ENCODE measurements around the gene APBA2.

DNA sequence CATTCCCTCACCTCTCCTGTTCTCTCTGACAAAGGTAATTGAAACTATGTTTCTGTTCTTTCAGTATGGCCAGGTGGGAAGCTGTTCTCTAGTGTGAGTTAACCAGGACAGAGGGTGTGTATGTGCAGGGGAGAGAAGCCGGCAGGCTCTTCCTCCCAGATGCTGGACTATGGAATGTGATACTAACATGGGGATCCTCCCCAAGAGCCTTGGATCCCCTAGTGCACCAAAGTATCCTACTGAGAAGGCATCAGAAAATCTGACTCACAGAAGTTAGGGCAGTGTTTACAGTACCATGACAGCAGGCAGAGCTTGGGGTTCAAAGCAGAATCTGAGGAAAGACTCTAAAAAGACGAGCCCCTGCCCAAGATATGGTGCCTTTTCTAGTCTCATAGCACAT lies 123.1 kb downstream of the APBA2 start:
- TF ChIP-seq CEBPB (IDR thresholded peaks at IDR 0.05; ENCODE audit: low read depth, low read length) (no peak), SMC3 (IDR thresholded peaks at IDR 0.05; ENCODE audit: low read depth, low read length) (no peak), FOS (IDR thresholded peaks at IDR 0.05; ENCODE audit: low read depth, low read length) (0 out of 2 replicates have a peak, but pooled peaks have one; percentile 16), NFE2L2 (IDR thresholded peaks at IDR 0.05; ENCODE audit: low read depth, low read length) (no peak), POLR2A (IDR thresholded peaks at IDR 0.05; ENCODE audit: low read depth, low read length) (no peak)
- TF ChIP-seq, protein P1, sequence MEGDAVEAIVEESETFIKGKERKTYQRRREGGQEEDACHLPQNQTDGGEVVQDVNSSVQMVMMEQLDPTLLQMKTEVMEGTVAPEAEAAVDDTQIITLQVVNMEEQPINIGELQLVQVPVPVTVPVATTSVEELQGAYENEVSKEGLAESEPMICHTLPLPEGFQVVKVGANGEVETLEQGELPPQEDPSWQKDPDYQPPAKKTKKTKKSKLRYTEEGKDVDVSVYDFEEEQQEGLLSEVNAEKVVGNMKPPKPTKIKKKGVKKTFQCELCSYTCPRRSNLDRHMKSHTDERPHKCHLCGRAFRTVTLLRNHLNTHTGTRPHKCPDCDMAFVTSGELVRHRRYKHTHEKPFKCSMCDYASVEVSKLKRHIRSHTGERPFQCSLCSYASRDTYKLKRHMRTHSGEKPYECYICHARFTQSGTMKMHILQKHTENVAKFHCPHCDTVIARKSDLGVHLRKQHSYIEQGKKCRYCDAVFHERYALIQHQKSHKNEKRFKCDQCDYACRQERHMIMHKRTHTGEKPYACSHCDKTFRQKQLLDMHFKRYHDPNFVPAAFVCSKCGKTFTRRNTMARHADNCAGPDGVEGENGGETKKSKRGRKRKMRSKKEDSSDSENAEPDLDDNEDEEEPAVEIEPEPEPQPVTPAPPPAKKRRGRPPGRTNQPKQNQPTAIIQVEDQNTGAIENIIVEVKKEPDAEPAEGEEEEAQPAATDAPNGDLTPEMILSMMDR (conservative IDR thresholded peaks at IDR 0.05; ENCODE audit: low read depth, low read length), result no peak
